Lung (tissue), 12 donors: ENCODE data around the gene ATAD3B. TPM values are rescaled to one million over a fixed set of nuclear protein-coding genes. Genes with fewer than 3 reads are reported as not detected.
A peak's percentile ranks its signal among the peaks of the same experiment; 100 is the strongest.

Experiments
- ATAC-seq: fragments of 200-7000 bp; cut with Tn5 transposase; one replicate; pipeline ENCODE4 v1.9.1; 2020; ENCODE audit warnings: moderate number of reproducible peaks; ENCODE audit not compliant: insufficient read depth, low FRiP score
- DNase-seq, 3 donors: peaks; one replicate each; pipeline ENCODE4 v3.0.0-alpha.2; 2013 to 2017
- H3K27ac ChIP-seq, 2 donors: one replicate each; pipeline ENCODE4 v1.5.1; 2013; ENCODE audit warnings: mild to moderate bottlenecking in 2 of 2, moderate library complexity in 2 of 2, control low read depth in 1 of 2, inconsistent platforms in 1 of 2, low read depth in 1 of 2, low read length in 1 of 2
- H3K27me3 ChIP-seq, 3 donors: one replicate each; pipeline ENCODE4 v1.5.1; 2013; ENCODE audit warnings: low read length in 2 of 3; ENCODE audit not compliant: control insufficient read depth in 3 of 3, insufficient read depth in 3 of 3
- H3K36me3 ChIP-seq, 4 donors: one replicate each; pipeline ENCODE4 v1.5.1; 2013; ENCODE audit warnings: low read length in 4 of 4, mild to moderate bottlenecking in 1 of 4, moderate library complexity in 1 of 4; ENCODE audit not compliant: control insufficient read depth in 4 of 4, insufficient read depth in 4 of 4
- H3K4me1 ChIP-seq, 5 donors: one replicate each; pipeline ENCODE4 v1.5.1; 2013; ENCODE audit warnings: low read length in 5 of 5, mild to moderate bottlenecking in 2 of 5, moderate library complexity in 1 of 5; ENCODE audit not compliant: control insufficient read depth in 5 of 5, insufficient read depth in 5 of 5
- H3K4me3 ChIP-seq: one replicate; pipeline ENCODE4 v1.5.1; 2013; ENCODE audit warnings: mild to moderate bottlenecking, control low read depth, moderate library complexity
- H3K9ac ChIP-seq, 2 donors: one replicate each; pipeline ENCODE4 v1.5.1; 2013; ENCODE audit warnings: low read length in 2 of 2, control low read depth in 1 of 2; ENCODE audit not compliant: insufficient read depth in 1 of 2
- H3K9me3 ChIP-seq, 4 donors: one replicate each; pipeline ENCODE4 v1.5.1; 2013; ENCODE audit warnings: low read length in 3 of 4, mild to moderate bottlenecking in 1 of 4, moderate library complexity in 1 of 4; ENCODE audit not compliant: control insufficient read depth in 4 of 4, insufficient read depth in 3 of 4
- CTCF ChIP-seq: IDR thresholded peaks from 2 replicates; pipeline ENCODE4 v1.5.1; 2012; ENCODE audit warnings: mild to moderate bottlenecking; ENCODE audit errors: control extremely low read depth, extremely low read depth
- WGBS, 2 donors: extraction: QIAGEN DNeasy Blood & Tissue Kit; methylation state at CpG; one replicate each; pipeline ENCODE4 v1.1.7; 2013; 5-methylcytosine and 5-hydroxymethylcytosine counted together
- polyA plus RNA-seq, 2 donors: library from polyadenylated mRNA; stranded (reverse); fragments of 200-250 nt; gene quantifications; one replicate each; pipeline ENCODE4 v1.2.1, GENCODE V29; 2013
- total RNA-seq, 2 donors: library from RNA; depleted of rRNA in 1 of 2; stranded (reverse); fragments of >200 nt in 1 of 2; gene quantifications; one replicate each; pipeline ENCODE4 v1.2.1, GENCODE V29; 2014 to 2021
- donor health status: control.
- donor health status: control.
- donor health status: Bipolar disorder and iron deficiency.
- donor health status: healthy.
- donor health status: DM: yes; HTN: yes; CAD: no.

ATAD3B gene
- total and polyA plus RNA-seq, 4 donors, result 21.6 to 39.0 (median 28.0) TPM

DNA sequence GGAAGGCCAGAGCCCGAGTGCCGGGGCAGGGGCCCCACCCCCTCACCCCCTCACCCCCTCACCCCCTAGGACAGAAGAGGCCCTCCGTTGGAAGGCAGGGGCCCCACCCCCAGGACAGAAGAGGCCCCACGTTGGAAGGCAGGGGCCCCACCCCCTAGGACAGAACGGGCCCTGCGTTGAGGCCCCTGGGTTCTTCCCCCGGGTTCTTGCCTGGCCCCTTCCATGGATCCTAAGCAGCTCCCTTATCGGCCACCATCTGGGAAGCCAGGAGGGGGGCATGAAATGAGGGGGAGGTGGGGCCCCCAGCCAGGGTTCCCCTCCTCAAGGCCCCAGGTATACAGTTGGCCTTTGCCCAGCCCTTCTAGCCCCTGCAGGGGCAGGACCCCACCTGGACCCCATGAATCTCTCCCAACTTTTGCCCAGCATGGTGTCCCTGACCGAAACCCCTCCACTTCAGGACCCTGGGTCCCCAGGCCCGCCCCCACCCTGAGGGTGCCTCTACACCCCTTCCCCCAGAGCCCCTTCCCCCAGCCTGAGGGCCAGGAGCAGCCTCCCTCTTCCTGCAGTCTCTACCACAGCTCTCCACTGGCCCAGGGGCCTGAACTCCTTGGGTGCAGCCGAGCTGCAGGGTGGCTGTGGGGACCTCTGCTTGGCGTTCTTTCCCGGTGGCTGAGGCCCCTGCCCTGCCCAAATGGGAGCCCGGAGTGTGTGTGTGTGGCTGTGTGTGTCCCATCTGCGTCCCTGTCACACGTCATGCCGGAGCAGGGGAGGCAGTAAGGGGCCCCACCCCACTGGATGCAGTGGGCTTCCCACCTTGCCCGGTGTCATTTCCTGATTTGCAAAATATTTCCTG lies 40.3 kb upstream of the ATAD3B start:
- H3K27me3 ChIP-seq, result no peaks in the 10 kb centered on the region
- TF ChIP-seq CTCF, result no peak
- no peak overlapping the region for H3K9ac ChIP-seq
- no peak for DNase-seq
- no peak overlapping the region for H3K4me3 ChIP-seq
- no peaks in the 10 kb centered on the region for H3K36me3 ChIP-seq
- no peak for ATAC-seq
- 44 to 57% methylated on average over 17 to 18 of the region's 18 CpGs for WGBS, 2 donors
- no peaks in the 10 kb centered on the region for H3K9me3 ChIP-seq
- H3K27ac ChIP-seq, result peak overlapping the region; percentile 69 to 84
- peaks cover 0 to 68% (median 46%) of the 10 kb centered on the region in 5 donors for H3K4me1 ChIP-seq

DNA sequence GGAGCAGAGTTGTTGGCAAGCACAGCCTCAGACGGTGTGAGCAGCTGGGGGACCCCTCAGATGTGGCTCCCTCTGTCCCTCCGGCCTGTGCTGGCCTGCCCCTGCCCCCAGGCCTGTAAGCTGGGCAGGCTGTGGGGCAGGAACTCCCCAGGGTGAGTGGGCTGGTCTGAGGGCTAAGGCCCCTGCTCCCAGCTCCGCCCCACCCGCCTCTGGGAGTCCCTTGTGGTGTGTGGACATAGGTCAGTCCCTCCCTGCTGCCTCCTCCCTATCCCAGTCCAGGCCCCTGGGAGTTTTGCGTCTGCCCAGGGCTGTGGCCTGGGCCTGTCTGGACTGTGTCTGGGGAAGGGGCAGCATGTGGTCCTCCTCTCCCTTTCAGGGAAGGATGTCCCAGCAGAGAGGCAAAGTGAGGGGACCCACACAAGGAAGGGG lies 39.7 kb upstream of the ATAD3B start:
- DNase-seq (no peak), ATAC-seq (peak; percentile 20)
- no peaks in the 10 kb centered on the region for H3K36me3 ChIP-seq
- TF ChIP-seq CTCF, result no peak
- H3K4me3 ChIP-seq, result no peak overlapping the region
- H3K9ac ChIP-seq, result no peak overlapping the region
- H3K27ac ChIP-seq, result peak overlapping the region; percentile 69 to 84
- H3K9me3 ChIP-seq, result no peaks in the 10 kb centered on the region
- H3K4me1 ChIP-seq, result peaks cover 0 to 72% (median 48%) of the 10 kb centered on the region in 5 donors
- WGBS, 2 donors, result 46 to 63% methylated on average over 5 of the region's 5 CpGs
- no peaks in the 10 kb centered on the region for H3K27me3 ChIP-seq

DNA sequence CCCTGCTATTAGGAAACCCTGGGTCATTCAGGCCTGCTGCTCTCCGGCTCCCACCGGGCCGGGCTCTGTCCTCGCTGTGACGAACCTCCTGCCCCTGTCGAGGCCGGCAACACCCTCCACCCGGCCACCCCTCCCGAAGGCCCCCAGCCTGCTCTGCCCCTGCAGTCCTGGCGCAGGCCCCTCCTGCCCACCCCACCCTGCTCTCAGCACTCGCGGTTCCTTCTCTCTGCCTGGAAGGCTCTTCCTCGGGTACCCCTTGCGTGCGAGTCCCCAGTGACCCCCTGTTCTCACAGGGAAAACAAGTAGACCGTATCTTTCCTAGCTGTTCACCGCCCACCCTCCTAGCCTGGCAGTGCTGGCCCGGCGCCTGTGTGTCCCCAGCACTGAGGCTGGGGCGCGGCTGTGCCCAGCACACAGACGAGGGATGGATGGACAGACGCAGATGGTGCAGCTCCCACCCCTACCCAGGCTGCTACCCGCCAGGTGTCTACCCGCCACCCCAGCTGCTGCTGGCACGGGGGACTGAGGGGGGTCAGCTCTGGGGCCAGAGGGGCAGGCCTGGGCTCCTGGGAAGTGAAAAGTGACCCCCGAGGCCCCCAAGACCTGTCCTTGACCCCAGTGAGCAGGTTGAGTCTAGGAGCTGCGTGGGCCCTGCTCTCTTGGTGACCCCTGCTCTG lies 39.2 kb upstream of the ATAD3B start:
- H3K9me3 ChIP-seq, result no peaks in the 10 kb centered on the region
- no peak overlapping the region for H3K9ac ChIP-seq
- peaks cover 0 to 72% (median 52%) of the 10 kb centered on the region in 5 donors for H3K4me1 ChIP-seq
- H3K36me3 ChIP-seq, result no peaks in the 10 kb centered on the region
- peak overlapping the region; percentile 69 to 84 for H3K27ac ChIP-seq
- no peak overlapping the region for H3K4me3 ChIP-seq
- 64 to 78% methylated on average over 28 of the region's 28 CpGs for WGBS, 2 donors
- DNase-seq (no peak), ATAC-seq (no peak)
- no peak for TF ChIP-seq CTCF
- no peaks in the 10 kb centered on the region for H3K27me3 ChIP-seq
